ENCODE data around the gene CLCNKB. TPM values are rescaled to one million over a fixed set of nuclear protein-coding genes. Genes with fewer than 3 reads are reported as not detected.
A peak's percentile ranks its signal among the peaks of the same experiment; 100 is the strongest.
"Not testable (repeated sequence)": the region's sequence is repeated elsewhere in the genome, so short reads cannot be mapped to it uniquely, and the experiment has no call there.

The CLCNKB gene
- total RNA-seq, 1 experiment from 2014 or later: not detected

DNA sequence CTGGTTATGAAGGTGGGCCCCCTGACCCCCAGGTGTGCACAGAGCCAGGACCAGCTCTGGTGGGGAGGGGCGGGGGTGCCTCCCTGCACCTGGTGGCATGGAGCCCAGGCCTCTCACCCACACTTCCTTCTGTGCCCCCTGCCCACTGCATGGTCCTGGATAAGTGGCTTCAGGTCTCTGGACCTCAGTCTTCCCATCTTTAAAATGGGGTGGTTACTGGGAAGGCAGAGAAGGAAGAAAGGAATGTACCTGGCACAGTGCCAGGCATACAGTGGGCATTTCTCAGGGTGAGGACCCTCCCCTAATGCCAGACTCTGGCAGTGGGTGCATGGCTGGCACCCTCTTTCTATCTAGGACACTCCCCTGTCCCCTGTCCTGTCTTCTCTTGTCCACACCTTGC is 14.3 kb upstream of the CLCNKB start:
- BruUV-seq (replicated peaks): no TSS peak
- ChIA-PET CTCF (no interaction called here), POLR2A (no interaction called here)
- no peaks in the 10 kb centered on the region for H3K36me3 Mint-ChIP-seq (ENCODE audit: insufficient read depth, unreplicated experiment)
- Histone ChIP-seq H3K4me1 (no peaks in the 10 kb centered on the region), H3K9me3 (no peaks in the 10 kb centered on the region), H3K36me3 (ENCODE audit: control insufficient read depth, insufficient read depth, low read length) (no peaks in the 10 kb centered on the region), H3K27me3 (replicated peaks; ENCODE audit: control insufficient read depth, insufficient read depth, low read length) (no peaks in the 10 kb centered on the region), H3K4me3 (ENCODE audit: low read depth, low read length) (no peak overlapping the region)
- DNase-seq: no peak
- H3K27me3 Mint-ChIP-seq (ENCODE audit: insufficient read depth, unreplicated experiment): no peaks in the 10 kb centered on the region
- TF ChIP-seq, protein P1, sequence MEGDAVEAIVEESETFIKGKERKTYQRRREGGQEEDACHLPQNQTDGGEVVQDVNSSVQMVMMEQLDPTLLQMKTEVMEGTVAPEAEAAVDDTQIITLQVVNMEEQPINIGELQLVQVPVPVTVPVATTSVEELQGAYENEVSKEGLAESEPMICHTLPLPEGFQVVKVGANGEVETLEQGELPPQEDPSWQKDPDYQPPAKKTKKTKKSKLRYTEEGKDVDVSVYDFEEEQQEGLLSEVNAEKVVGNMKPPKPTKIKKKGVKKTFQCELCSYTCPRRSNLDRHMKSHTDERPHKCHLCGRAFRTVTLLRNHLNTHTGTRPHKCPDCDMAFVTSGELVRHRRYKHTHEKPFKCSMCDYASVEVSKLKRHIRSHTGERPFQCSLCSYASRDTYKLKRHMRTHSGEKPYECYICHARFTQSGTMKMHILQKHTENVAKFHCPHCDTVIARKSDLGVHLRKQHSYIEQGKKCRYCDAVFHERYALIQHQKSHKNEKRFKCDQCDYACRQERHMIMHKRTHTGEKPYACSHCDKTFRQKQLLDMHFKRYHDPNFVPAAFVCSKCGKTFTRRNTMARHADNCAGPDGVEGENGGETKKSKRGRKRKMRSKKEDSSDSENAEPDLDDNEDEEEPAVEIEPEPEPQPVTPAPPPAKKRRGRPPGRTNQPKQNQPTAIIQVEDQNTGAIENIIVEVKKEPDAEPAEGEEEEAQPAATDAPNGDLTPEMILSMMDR (IDR thresholded peaks at IDR 0.05; ENCODE audit: insufficient read depth in 1 of 2, low read depth in 1 of 2, low read length in 1 of 2, severe bottlenecking in 1 of 2, unreplicated experiment in 1 of 2): no peak
- no peaks in the 10 kb centered on the region for H3K9me3 Mint-ChIP-seq (ENCODE audit: unreplicated experiment)
- intact Hi-C loops (cut with micrococcal nuclease; ENCODE audit: unreplicated experiment): no loop called here
- H3K27ac Mint-ChIP-seq (ENCODE audit: unreplicated experiment): no peak overlapping the region
- no peaks in the 10 kb centered on the region for H3K4me1 Mint-ChIP-seq (ENCODE audit: low read depth, unreplicated experiment)
- no peak overlapping the region for H3K4me3 Mint-ChIP-seq (ENCODE audit: unreplicated experiment)

DNA sequence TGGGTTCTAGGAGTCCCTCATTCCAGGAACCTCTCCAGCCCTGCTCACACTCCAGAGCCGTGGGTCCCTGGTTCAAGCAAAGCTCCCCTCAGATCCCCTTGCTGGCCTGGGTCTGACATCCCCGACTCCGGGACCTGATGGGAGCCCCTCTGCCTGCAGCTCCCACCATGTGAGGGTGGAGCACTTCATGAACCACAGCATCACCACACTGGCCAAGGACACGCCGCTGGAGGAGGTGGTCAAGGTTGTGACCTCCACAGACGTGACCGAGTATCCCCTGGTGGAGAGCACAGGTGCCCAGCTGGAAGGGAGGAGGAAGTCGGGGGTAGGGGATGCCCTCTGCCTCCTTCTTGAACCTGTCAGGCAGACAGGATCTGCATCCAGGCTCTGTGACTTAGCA is 12.0 kb upstream of the CLCNKB start:
- Histone ChIP-seq H3K9me3 (no peaks in the 10 kb centered on the region), H3K4me1 (no peaks in the 10 kb centered on the region), H3K4me3 (ENCODE audit: low read depth, low read length) (no peak overlapping the region), H3K36me3 (ENCODE audit: control insufficient read depth, insufficient read depth, low read length) (no peaks in the 10 kb centered on the region), H3K27me3 (replicated peaks; ENCODE audit: control insufficient read depth, insufficient read depth, low read length) (no peaks in the 10 kb centered on the region)
- Mint-ChIP-seq H3K4me1 (ENCODE audit: low read depth, unreplicated experiment) (no peaks in the 10 kb centered on the region), H3K4me3 (ENCODE audit: unreplicated experiment) (no peak overlapping the region), H3K9me3 (ENCODE audit: unreplicated experiment) (no peaks in the 10 kb centered on the region), H3K27me3 (ENCODE audit: insufficient read depth, unreplicated experiment) (no peaks in the 10 kb centered on the region), H3K27ac (ENCODE audit: unreplicated experiment) (no peak overlapping the region), H3K36me3 (ENCODE audit: insufficient read depth, unreplicated experiment) (no peaks in the 10 kb centered on the region)
- TF ChIP-seq, protein P1 (IDR thresholded peaks at IDR 0.05; ENCODE audit: insufficient read depth in 1 of 2, low read depth in 1 of 2, low read length in 1 of 2, severe bottlenecking in 1 of 2, unreplicated experiment in 1 of 2): no peak
- CTCF ChIA-PET: interaction anchor here (0.6 kb wide), 1 partner anchor 130 kb away, joined by 3 read pairs; no protein-coding TSS in a partner anchor
- no peak for DNase-seq
- POLR2A ChIA-PET: no interaction called here
- intact Hi-C loops (cut with micrococcal nuclease; ENCODE audit: unreplicated experiment): no loop called here
- no TSS peak for BruUV-seq (replicated peaks)

DNA sequence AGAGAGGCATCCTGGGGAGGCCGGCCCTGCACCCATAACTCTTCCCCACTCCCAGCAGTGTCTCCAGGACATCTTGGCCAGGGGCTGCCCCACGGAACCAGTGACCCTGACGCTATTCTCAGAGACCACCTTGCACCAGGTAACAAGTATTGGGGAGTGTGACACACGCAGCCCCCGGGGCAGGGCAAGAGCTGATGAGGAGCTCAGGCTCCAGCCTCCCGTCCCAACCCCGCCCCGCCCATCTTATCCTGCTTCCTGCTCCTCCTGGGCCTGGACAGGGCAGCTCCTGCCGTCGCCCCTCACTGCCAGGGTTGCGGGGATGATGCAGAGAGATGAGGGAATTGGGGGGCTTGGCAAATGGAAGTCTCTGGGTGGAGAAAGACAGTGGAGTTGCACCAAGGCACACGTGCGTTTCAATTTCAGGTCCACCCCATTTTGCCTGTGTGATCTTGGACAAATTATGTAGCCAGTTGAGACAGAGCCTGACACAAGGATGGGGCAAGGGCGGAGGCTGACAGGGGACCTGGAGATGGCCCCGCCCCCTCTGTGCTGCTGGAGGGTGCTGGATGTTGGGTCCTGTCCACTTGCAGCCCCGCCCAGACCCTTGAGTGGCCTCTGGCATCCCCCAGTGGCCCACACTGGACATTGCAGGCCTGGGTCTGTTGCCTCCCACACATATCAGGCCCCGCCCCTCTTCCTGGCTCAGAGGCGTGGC is 11.0 kb upstream of the CLCNKB start:
- H3K4me3 ChIP-seq (ENCODE audit: low read depth, low read length): no peak overlapping the region
- Mint-ChIP-seq H3K27me3 (ENCODE audit: insufficient read depth, unreplicated experiment) (no peaks in the 10 kb centered on the region), H3K36me3 (ENCODE audit: insufficient read depth, unreplicated experiment) (peaks cover 6% of the 10 kb centered on the region), H3K27ac (ENCODE audit: unreplicated experiment) (no peak overlapping the region), H3K4me3 (ENCODE audit: unreplicated experiment) (no peak overlapping the region), H3K9me3 (ENCODE audit: unreplicated experiment) (no peaks in the 10 kb centered on the region), H3K4me1 (ENCODE audit: low read depth, unreplicated experiment) (no peaks in the 10 kb centered on the region)
- no peaks in the 10 kb centered on the region for H3K36me3 ChIP-seq (ENCODE audit: control insufficient read depth, insufficient read depth, low read length)
- BruUV-seq (replicated peaks): no TSS peak
- peak; percentile 86 for DNase-seq
- TF ChIP-seq, protein P1 (IDR thresholded peaks at IDR 0.05; ENCODE audit: insufficient read depth in 1 of 2, low read depth in 1 of 2, low read length in 1 of 2, severe bottlenecking in 1 of 2, unreplicated experiment in 1 of 2): peak; percentile 69 to 78
- no peaks in the 10 kb centered on the region for H3K9me3 ChIP-seq
- no peaks in the 10 kb centered on the region for H3K4me1 ChIP-seq
- ChIA-PET POLR2A (no interaction called here), CTCF (interaction anchor here (0.6 kb wide), 1 partner anchor 129 kb away, joined by 3 read pairs; no protein-coding TSS in a partner anchor)
- intact Hi-C loops (cut with micrococcal nuclease; ENCODE audit: unreplicated experiment): loop anchor here (2.0 kb wide), 1 partner anchor 24 kb away; no protein-coding TSS in a partner anchor
- H3K27me3 ChIP-seq (replicated peaks; ENCODE audit: control insufficient read depth, insufficient read depth, low read length): no peaks in the 10 kb centered on the region

DNA sequence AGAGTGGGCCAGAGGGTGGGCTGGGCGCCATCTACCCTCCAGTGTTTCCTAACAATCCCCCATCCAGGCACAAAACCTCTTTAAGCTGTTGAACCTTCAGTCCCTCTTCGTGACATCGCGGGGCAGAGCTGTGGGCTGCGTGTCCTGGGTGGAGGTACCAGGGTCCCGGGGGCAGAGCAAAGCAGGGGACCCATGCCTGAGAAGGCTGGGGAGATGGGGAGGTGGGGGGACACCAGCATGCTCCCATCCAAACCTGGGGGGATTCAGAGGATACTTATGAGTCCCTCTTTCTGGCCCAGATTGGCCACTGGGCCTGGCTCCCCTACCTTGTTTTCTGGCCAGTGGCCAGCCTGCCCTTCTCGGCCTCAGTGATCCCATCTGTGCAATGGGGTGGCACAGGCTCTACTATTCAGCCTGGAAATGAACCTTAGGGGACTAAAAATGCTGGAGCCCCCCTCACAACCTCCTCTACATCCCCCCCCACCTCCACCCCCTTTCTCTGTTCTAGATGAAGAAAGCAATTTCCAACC is 10.4 kb upstream of the CLCNKB start:
- H3K9me3 ChIP-seq; H3K27me3 ChIP-seq (replicated peaks; ENCODE audit: control insufficient read depth, insufficient read depth, low read length); CTCF ChIA-PET: not testable (repeated sequence)

DNA sequence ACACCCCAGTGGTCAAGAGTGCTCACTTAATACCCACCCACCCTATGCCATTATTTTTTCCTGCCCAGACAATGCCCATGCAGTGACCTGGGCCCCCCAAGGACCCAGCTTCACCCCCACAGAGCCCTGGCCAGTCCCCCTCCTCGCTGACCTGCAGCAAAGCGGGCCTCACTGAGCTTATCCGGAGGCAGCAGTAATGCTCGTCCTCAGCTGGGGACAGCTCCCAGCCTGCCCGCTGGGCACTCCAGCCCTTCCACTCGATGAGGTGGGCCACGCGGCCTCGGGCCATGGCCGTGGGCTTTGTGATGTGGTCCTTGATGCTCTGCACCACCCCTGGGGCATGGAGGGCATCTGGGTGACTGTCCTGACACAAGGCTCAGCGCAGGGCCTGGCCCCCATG is 7.1 kb upstream of the CLCNKB start:
- H3K27ac Mint-ChIP-seq (ENCODE audit: unreplicated experiment); H3K36me3 Mint-ChIP-seq (ENCODE audit: insufficient read depth, unreplicated experiment); H3K4me3 ChIP-seq (ENCODE audit: low read depth, low read length); H3K9me3 ChIP-seq; H3K36me3 ChIP-seq (ENCODE audit: control insufficient read depth, insufficient read depth, low read length); H3K4me3 Mint-ChIP-seq (ENCODE audit: unreplicated experiment); DNase-seq; H3K27me3 ChIP-seq (replicated peaks; ENCODE audit: control insufficient read depth, insufficient read depth, low read length); intact Hi-C loops (cut with micrococcal nuclease; ENCODE audit: unreplicated experiment); BruUV-seq (replicated peaks); H3K27me3 Mint-ChIP-seq (ENCODE audit: insufficient read depth, unreplicated experiment); H3K4me1 Mint-ChIP-seq (ENCODE audit: low read depth, unreplicated experiment); CTCF ChIA-PET; POLR2A ChIA-PET; H3K9me3 Mint-ChIP-seq (ENCODE audit: unreplicated experiment); H3K4me1 ChIP-seq: not testable (repeated sequence)

More for the DNA sequence above, 10.4 kb upstream of the CLCNKB start:
- H3K9me3 Mint-ChIP-seq (ENCODE audit: unreplicated experiment); DNase-seq; H3K4me3 Mint-ChIP-seq (ENCODE audit: unreplicated experiment); H3K27me3 Mint-ChIP-seq (ENCODE audit: insufficient read depth, unreplicated experiment); BruUV-seq (replicated peaks); H3K36me3 Mint-ChIP-seq (ENCODE audit: insufficient read depth, unreplicated experiment); POLR2A ChIA-PET; H3K4me3 ChIP-seq (ENCODE audit: low read depth, low read length); H3K36me3 ChIP-seq (ENCODE audit: control insufficient read depth, insufficient read depth, low read length); H3K27ac Mint-ChIP-seq (ENCODE audit: unreplicated experiment); H3K4me1 Mint-ChIP-seq (ENCODE audit: low read depth, unreplicated experiment); H3K4me1 ChIP-seq: not testable (repeated sequence)
- intact Hi-C loops (cut with micrococcal nuclease; ENCODE audit: unreplicated experiment): loop anchor here (2.0 kb wide), 1 partner anchor 24 kb away; no protein-coding TSS in a partner anchor
